Muscle of leg (tissue), 11 donors: ENCODE measurements around the gene LSP1. TPM values are rescaled to one million over a fixed set of nuclear protein-coding genes. Genes with fewer than 3 reads are reported as not detected.

Source experiments
- DNase-seq: peaks from one replicate; pipeline ENCODE4 v3.0.0; 2013
- H3K27ac ChIP-seq: one replicate; pipeline ENCODE4 v1.5.1; 2013; ENCODE audit warnings: mild to moderate bottlenecking, low read length, control low read depth
- H3K27me3 ChIP-seq: one replicate; pipeline ENCODE4 v1.6.1; 2013; ENCODE audit warnings: low read length; ENCODE audit not compliant: control insufficient read depth, insufficient read depth
- H3K36me3 ChIP-seq: one replicate; pipeline ENCODE4 v1.6.1; 2013; ENCODE audit warnings: low read length; ENCODE audit not compliant: control insufficient read depth, insufficient read depth
- H3K4me1 ChIP-seq: one replicate; pipeline ENCODE4 v1.6.1; 2013; ENCODE audit warnings: low read length; ENCODE audit not compliant: control insufficient read depth, insufficient read depth
- H3K4me3 ChIP-seq: one replicate; pipeline ENCODE4 v1.5.1; 2013; ENCODE audit warnings: low read length, control low read depth
- H3K9me3 ChIP-seq: replicated peaks from 2 replicates; pipeline ENCODE4 v1.6.1; 2013; ENCODE audit warnings: low read depth, low read length; ENCODE audit not compliant: control insufficient read depth
- WGBS: methylation state at CpG from one replicate; pipeline ENCODE4 v1.1.5; 2013; ENCODE audit warnings: missing lambda C conversion rate; ENCODE audit not compliant: insufficient coverage; 5-methylcytosine and 5-hydroxymethylcytosine counted together
- polyA plus RNA-seq, 8 donors: library from polyadenylated mRNA; unstranded; fragments of 120-200 nt; gene quantifications; one replicate each; pipeline versions ENCODE4 v1.2.1 to v1.2.3, GENCODE V29; 2013; ENCODE audit warnings: inconsistent platforms in 1 of 8, low replicate concordance in 1 of 8; ENCODE audit not compliant: insufficient read length in 8 of 8, insufficient read depth in 1 of 8
- total RNA-seq: library from RNA; stranded (reverse); fragments of 120-200 nt; gene quantifications from one replicate; pipeline ENCODE4 v1.2.4, GENCODE V29; 2013

The LSP1 gene
- total and polyA plus RNA-seq, 9 donors, result 18.2 to 61.1 (median 42.1) TPM

DNA sequence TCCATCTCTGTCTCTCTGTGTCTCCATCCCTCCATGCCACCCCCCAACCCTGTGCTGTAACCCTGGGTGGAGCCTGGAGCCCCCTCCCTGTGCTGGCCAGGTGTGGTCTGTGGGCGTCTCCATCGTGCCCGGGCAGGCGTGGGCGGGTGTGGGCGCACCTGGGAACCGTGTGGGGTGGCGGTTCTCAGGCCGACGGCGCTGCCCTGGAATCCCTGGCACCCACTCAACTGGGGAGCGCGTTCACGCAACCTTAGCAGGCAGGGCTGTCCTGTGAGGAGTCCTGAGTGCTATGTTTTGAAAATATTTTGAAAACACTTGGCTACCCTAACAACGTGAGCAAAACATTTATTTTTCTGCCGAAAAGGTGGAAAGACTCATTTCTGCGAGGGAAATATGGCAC, 71.3 kb downstream of the LSP1 start:
- H3K4me1 ChIP-seq, result peaks cover 98% of the 10 kb centered on the region
- H3K36me3 ChIP-seq, result peaks cover 56% of the 10 kb centered on the region
- H3K27me3 ChIP-seq, result no peaks in the 10 kb centered on the region
- DNase-seq, result peak; percentile 72
- H3K9me3 ChIP-seq, result no peaks in the 10 kb centered on the region
- H3K27ac ChIP-seq, result peak overlapping the region; percentile 99
- H3K4me3 ChIP-seq, result peak overlapping the region; percentile 65
- WGBS, result 63% methylated on average over 15 of the region's 17 CpGs

DNA sequence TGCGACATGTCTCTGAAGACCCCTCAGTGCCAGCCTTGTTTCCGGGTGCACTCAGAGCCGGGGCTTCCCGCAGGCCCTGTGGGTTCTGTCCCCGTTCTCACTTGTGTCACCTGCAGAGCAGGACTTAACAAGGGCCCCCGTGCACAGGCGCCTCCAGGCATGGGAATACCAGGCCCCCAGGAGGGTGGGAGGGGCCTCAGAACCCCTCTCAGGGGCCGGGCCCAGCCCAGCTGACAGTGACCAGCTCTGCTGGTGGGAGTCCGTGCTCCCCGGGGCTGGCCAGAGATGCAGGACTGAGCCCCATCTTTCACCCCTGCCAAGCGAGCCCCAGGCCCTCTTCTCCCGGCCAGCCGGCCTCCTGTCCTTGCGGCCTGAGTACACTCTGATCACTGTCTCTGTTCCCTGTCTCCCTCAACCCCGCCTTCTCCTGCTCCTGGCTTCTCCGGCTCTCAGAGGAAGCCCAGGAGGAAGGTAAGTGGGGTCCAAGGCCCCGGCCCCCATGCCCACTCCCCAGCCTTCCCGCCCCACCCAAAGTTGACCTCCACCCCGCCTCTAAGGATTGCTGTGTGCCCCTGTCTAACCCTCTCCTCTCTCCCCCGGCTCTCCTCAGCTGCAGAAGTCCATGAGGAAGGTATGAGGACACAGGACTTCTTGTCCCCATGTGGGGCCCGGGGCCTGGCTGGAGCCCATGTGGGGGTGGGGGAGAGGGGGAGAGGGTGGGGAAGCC, 71.9 kb downstream of the LSP1 start:
- Histone ChIP-seq H3K4me1 (peaks cover 98% of the 10 kb centered on the region), H3K27ac (peak overlapping the region; percentile 99)

DNA sequence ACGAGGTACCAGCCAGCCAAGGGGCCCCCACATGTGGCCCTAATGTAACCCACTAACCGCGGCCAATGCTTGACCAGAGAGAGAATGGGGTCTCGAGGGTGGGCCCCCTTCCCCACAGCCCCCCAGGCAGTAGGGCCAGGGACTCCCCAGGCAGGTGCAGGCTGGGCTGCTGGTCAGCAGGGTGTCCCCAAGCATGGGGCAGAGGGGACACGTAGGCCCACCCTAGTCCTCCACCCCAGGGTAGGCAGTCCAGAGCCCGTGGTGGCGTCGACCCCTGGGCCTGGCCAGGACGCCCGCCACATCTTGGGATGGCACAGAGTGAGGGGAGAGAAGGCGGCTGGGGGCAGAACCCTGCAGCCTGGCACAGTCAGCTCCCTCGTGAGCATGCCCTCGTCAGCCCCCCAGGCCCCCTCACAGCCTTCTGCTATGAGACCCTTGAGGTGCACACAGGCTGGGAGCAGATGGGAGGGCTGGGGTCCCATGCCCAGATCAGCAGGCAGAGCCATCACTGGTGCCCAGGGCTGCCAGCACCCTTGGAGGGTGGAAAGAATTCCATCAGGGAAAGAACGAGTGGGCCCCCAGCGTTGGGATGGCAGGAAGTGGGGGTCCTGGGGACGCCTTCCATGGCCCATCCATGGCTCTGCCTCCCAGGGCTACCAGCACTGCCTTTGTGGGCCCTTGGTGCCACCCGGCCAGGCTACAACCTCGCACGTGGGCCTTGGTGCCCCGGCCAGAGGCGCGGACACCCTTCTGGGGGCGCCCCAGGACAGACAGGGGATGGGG, 72.7 kb downstream of the LSP1 start:
- no peak for DNase-seq
- Histone ChIP-seq H3K9me3 (no peaks in the 10 kb centered on the region), H3K4me3 (peak overlapping the region; percentile 9)

More for the DNA sequence above, 71.9 kb downstream of the LSP1 start:
- Histone ChIP-seq H3K9me3 (no peaks in the 10 kb centered on the region), H3K27me3 (no peaks in the 10 kb centered on the region), H3K4me3 (peak overlapping the region; percentile 65), H3K36me3 (peaks cover 61% of the 10 kb centered on the region)
- WGBS, result 61% methylated on average over 13 of the region's 21 CpGs
- DNase-seq, result no peak

DNA sequence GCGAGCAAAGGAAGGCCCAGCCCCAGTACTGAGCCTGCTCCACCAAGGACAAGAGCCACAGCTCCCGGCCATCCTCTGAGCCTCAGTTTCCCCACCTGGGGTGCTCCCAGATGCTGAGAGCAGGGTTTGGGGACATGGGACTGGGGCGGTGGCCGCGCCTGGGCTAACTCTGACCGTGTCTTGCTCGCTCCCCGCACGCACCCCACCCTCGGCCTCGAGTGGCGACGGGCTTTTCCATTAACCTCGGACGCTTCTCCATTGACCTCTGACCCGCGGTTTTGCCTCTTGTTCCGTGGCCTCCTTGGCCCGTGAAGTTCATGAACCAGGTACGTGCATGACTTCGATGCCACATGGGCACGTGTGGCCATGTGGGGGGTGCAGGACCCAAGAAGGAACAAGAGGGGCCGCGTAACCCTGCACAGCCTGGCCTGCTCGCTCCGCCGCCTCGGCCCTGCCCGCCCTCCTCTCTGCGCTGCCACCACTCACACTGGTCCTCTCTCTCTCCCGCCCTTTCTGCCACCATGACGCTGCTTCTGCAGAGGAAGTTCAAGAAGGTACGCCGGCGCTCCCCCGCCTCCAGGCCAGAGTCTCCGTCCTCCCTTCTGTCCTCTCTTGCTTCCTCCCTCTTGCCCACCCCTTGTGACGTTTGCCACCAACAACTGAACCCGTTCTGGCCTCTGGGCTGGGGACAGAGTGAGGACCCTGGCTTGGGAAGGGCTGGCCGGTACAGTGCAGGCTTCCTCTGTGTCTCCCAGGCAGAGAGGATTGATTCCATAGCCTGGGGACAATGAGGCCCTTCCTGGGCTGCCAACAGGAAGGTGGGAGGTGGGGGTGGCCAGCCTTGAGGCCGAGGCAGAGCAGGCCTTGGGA, 73.5 kb downstream of the LSP1 start:
- WGBS, result 80% methylated on average over 37 of the region's 41 CpGs
- peak overlapping the region; percentile 9 for H3K4me3 ChIP-seq
- H3K27ac ChIP-seq, result peak overlapping the region; percentile 99
- no peak for DNase-seq
- H3K9me3 ChIP-seq, result no peaks in the 10 kb centered on the region
- H3K4me1 ChIP-seq, result peaks cover 96% of the 10 kb centered on the region
- H3K36me3 ChIP-seq, result peaks cover 66% of the 10 kb centered on the region
- H3K27me3 ChIP-seq, result no peaks in the 10 kb centered on the region

More for the DNA sequence above, 72.7 kb downstream of the LSP1 start:
- no peaks in the 10 kb centered on the region for H3K27me3 ChIP-seq
- peaks cover 98% of the 10 kb centered on the region for H3K4me1 ChIP-seq
- H3K36me3 ChIP-seq, result peaks cover 66% of the 10 kb centered on the region
- WGBS, result 95% methylated on average over 10 of the region's 23 CpGs
- H3K27ac ChIP-seq, result peak overlapping the region; percentile 99

DNA sequence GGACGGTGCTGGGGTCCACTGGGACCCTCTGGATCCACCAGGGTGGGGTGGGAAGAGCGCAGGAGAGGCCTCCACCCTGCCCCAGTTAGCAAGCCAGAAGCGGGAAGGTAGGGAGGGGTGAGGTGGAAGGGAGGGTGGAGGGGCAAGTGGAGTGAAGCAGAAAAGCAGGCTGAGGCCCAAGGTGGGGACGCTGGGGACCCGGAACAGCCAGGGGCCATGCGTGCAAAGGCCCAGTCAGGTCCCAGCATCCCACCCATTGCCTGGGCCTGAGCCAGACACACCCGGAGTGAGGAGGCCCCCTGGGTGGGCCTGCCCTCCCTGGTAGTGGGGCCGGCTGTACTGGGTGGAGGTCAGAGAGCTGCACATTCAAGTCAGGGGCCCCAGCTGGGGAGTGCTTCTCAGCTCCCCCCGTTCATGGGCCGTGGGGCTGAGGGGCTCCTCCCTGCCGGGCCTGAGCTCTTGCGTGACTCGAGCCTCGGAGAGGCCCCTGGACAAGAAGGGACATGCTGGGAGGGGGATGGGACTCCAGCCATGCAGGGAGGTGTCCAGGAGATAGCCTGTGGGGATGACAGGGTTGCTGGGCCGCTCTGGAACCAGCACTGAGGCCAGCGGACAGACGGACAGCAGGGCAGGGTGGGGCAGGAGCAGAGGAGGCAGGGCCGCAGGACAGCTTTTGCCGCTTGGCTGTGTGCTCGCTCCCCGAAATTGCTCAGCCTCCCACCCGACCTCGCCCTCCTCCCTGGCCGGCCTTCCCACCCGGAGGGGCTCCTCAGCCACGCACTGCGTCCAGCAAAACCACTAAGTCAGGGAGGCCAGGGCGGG, 74.4 kb downstream of the LSP1 start:
- Histone ChIP-seq H3K36me3 (peaks cover 67% of the 10 kb centered on the region), H3K4me1 (peaks cover 95% of the 10 kb centered on the region), H3K9me3 (no peaks in the 10 kb centered on the region), H3K27me3 (no peaks in the 10 kb centered on the region), H3K4me3 (peak overlapping the region; percentile 9), H3K27ac (peak overlapping the region; percentile 99)
- 41% methylated on average over 26 of the region's 28 CpGs for WGBS
- peak; percentile 93 for DNase-seq

DNA sequence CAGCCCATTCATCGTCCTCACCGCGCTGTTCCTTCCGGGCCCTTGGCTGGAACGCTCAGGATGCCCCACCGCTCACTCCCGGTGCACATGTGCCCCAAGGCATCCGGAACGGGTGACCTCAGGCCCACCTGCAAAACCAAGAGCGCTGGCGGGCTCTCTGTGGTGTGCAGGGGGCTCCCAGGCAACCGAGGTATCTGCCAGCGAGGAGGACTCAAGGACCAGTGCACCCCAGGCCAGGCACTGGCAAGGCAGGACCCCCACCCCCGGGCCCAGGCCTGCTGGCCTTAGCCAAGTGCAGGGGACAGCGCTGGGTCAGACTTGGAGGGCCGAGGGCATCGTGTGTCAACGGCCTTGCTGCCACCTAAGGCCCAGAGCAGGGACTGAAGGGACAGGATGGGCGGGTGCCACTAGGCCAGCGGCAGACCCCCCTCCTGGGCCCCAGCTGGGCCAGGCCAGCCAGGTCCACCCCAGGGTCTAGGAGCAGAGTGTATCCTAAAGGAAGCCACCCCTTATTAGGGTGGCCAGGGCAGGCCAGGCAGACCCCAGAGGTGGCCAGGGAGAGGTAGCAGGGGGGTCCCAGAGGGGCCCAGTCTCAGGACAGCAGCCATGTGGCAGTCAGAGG, 75.1 kb downstream of the LSP1 start:
- Histone ChIP-seq H3K9me3 (no peaks in the 10 kb centered on the region), H3K27ac (peak overlapping the region; percentile 99), H3K36me3 (peaks cover 70% of the 10 kb centered on the region), H3K27me3 (no peaks in the 10 kb centered on the region), H3K4me3 (peak overlapping the region; percentile 9), H3K4me1 (peaks cover 92% of the 10 kb centered on the region)
- WGBS, result 71% methylated on average over 20 of the region's 20 CpGs
- DNase-seq, result no peak

DNA sequence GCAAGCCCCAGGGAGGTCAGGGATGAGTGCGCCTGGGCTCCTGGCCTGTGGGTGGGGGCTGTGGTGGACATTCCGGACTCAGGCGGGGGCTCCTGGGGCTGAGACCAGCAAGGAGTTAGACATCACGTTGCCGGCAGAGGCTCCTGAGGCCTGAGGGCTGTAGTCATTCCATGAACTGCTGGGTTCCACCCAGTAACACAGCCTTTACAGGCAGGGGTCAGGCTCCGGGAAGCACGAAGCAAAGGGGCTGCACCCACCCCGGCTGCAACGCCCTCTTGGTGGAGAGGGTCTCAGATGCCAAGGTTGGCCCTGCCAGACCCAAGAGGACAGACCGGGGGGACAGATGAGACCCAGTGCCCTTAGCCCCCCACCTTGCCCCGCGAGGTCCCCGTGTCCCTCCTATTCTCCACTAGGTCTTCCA, 75.6 kb downstream of the LSP1 start:
- Histone ChIP-seq H3K9me3 (no peaks in the 10 kb centered on the region), H3K4me1 (peaks cover 91% of the 10 kb centered on the region), H3K27me3 (no peaks in the 10 kb centered on the region), H3K27ac (peak overlapping the region; percentile 99), H3K4me3 (peak overlapping the region; percentile 8), H3K36me3 (peaks cover 71% of the 10 kb centered on the region)
- peak; percentile 73 for DNase-seq
- 56% methylated on average over 13 of the region's 13 CpGs for WGBS

DNA sequence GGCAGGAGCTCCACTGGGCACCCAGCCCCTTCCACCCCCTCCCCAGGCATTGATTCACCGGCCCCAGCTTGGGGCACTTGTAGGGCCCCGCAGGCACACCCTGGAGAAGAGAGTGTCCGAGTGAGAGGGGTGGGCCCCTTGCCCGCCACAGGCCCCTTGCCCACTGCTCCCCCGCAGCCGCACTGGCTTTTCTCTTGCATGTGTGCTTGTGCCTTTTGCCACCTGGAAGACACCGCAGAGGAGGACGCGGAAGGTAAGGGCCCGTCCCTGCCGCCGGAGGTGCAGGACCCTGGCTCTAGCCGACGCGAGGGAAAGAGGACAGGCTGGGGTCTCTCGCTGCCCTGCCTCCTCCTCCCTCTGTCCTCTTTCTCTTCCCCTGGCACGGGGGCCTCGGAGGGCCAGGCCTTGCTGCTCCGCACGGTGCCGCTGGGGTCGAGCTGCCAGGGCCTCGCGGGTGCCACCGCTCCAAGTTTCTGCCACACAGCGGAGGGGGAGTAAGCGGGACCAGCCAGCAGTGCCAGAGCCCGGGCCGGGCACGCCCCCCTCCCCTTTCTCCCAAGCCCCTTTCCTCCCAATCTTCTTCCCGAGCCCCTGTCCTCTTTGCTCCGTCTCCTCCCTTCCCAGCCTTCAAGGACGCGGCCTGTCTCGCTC, 76.1 kb downstream of the LSP1 start:
- no peak for DNase-seq
- peaks cover 74% of the 10 kb centered on the region for H3K36me3 ChIP-seq
- H3K4me3 ChIP-seq, result no peak overlapping the region
- H3K4me1 ChIP-seq, result peaks cover 91% of the 10 kb centered on the region
- H3K9me3 ChIP-seq, result no peaks in the 10 kb centered on the region
- no peaks in the 10 kb centered on the region for H3K27me3 ChIP-seq
- WGBS, result 87% methylated on average over 28 of the region's 35 CpGs
- H3K27ac ChIP-seq, result peak overlapping the region; percentile 99
